Kidney epithelial cell (primary cell): Measurements from ENCODE around the gene PPM1M. TPM values are rescaled to one million over a fixed set of nuclear protein-coding genes. Genes with fewer than 3 reads are reported as not detected.
A peak's percentile ranks its signal among the peaks of the same experiment; 100 is the strongest.

Source experiments
- DNase-seq: peaks from one replicate; pipeline ENCODE4 v3.0.0-alpha.2; 2010; ENCODE audit warnings: low read depth
- H3K27me3 ChIP-seq: 2 replicates; pipeline ENCODE4 v1.6.0; 2011; ENCODE audit warnings: low read length; ENCODE audit not compliant: control insufficient read depth, insufficient read depth
- H3K36me3 ChIP-seq: 2 replicates; pipeline ENCODE4 v1.5.1; 2011; ENCODE audit warnings: low read length; ENCODE audit not compliant: control insufficient read depth, insufficient read depth
- H3K4me3 ChIP-seq: 2 replicates; pipeline ENCODE4 v1.5.1; 2011; ENCODE audit warnings: low read depth, mild to moderate bottlenecking, control low read depth, low read length
- CTCF ChIP-seq: IDR thresholded peaks from 2 replicates; pipeline ENCODE4 v1.5.1; 2011; ENCODE audit warnings: mild to moderate bottlenecking, moderate library complexity, low read length, control low read depth, inconsistent platforms; ENCODE audit not compliant: insufficient read depth, poor library complexity, severe bottlenecking
- total RNA-seq: library from RNA; depleted of rRNA; stranded (reverse); fragments of >200 nt; gene quantifications from 2 replicates; pipeline ENCODE4 v1.2.3, GENCODE V29; 2015

The PPM1M gene
- total RNA-seq, 1 donor from 2014 or later, result 6.1 TPM

GRCh38 chr3:52213901-52214300 lies 31.7 kb upstream of the PPM1M start:
- Histone ChIP-seq H3K27me3 (no peaks in the 10 kb centered on the region), H3K4me3 (no peak overlapping the region), H3K36me3 (peaks cover 2% of the 10 kb centered on the region)
- TF ChIP-seq CTCF, result no peak
- no peak for DNase-seq

GRCh38 chr3:52215351-52215750 lies 30.2 kb upstream of the PPM1M start:
- H3K4me3 ChIP-seq, result no peak overlapping the region
- H3K27me3 ChIP-seq, result no peaks in the 10 kb centered on the region
- TF ChIP-seq CTCF, result no peak
- H3K36me3 ChIP-seq, result peaks cover 2% of the 10 kb centered on the region
- DNase-seq, result no peak

- TF ChIP-seq CTCF, result no peak
Observed at GRCh38 chr3:52216585-52217408, 28.8 kb upstream of the PPM1M start.

GRCh38 chr3:52217409-52217805 lies 28.2 kb upstream of the PPM1M start:
- no peak for TF ChIP-seq CTCF
- no peak for DNase-seq
- H3K27me3 ChIP-seq, result no peaks in the 10 kb centered on the region
- H3K4me3 ChIP-seq, result no peak overlapping the region
- no peaks in the 10 kb centered on the region for H3K36me3 ChIP-seq

More at GRCh38 chr3:52216585-52217408, 28.8 kb upstream of the PPM1M start:
- Histone ChIP-seq H3K27me3 (no peaks in the 10 kb centered on the region), H3K36me3 (no peaks in the 10 kb centered on the region), H3K4me3 (no peak overlapping the region)
- peak; percentile 83 for DNase-seq

GRCh38 chr3:52218026-52218425 lies 27.5 kb upstream of the PPM1M start:
- DNase-seq, result no peak
- no peak overlapping the region for H3K4me3 ChIP-seq
- no peak for TF ChIP-seq CTCF
- H3K36me3 ChIP-seq, result no peaks in the 10 kb centered on the region
- no peaks in the 10 kb centered on the region for H3K27me3 ChIP-seq

- H3K27me3 ChIP-seq, result no peaks in the 10 kb centered on the region
- TF ChIP-seq CTCF, result no peak
- DNase-seq, result no peak
- H3K36me3 ChIP-seq, result no peaks in the 10 kb centered on the region
- H3K4me3 ChIP-seq, result no peak overlapping the region
Observed at GRCh38 chr3:52218454-52218853, 27.1 kb upstream of the PPM1M start.
